DOHH2 (cell line): Measurements from ENCODE around the gene ATP6V0E1.

Experiments
- H3F3A ChIP-seq: fragments of 200-600 bp; sonication (generic), shearing (Covaris generic); 2 replicates; pipeline ENCODE4 v1.6.0; 2016; ENCODE audit warnings: antibody characterized with exemption, mild to moderate bottlenecking; ENCODE audit not compliant: control insufficient read depth, insufficient read depth
- H3K27ac ChIP-seq: fragments of 200-600 bp; sonication (generic); 2 replicates; pipeline ENCODE4 v1.5.1; 2014; ENCODE audit warnings: low read depth, mild to moderate bottlenecking, low read length, moderate library complexity
- H3K27me3 ChIP-seq: fragments of 200-600 bp; sonication (generic); 2 replicates; pipeline ENCODE4 v1.6.1; 2014; ENCODE audit warnings: mild to moderate bottlenecking, low read length, mixed read lengths; ENCODE audit not compliant: control insufficient read depth
- H3K36me3 ChIP-seq: fragments of 200-600 bp; sonication (generic); 2 replicates; pipeline ENCODE4 v1.6.1; 2014; ENCODE audit warnings: mild to moderate bottlenecking, low read length, moderate library complexity, mixed read lengths; ENCODE audit not compliant: control insufficient read depth
- H3K4me1 ChIP-seq: fragments of 200-600 bp; sonication (generic); 2 replicates; pipeline ENCODE4 v1.6.1; 2014; ENCODE audit warnings: mild to moderate bottlenecking, low read length, mixed read lengths; ENCODE audit not compliant: control insufficient read depth
- H3K4me2 ChIP-seq: fragments of 200-600 bp; sonication (generic); 2 replicates; pipeline ENCODE4 v1.6.0; 2014; ENCODE audit warnings: mild to moderate bottlenecking, low read length, moderate library complexity
- H3K4me3 ChIP-seq: fragments of 200-600 bp; sonication (generic); 2 replicates; pipeline ENCODE4 v1.5.1; 2014; ENCODE audit warnings: mild to moderate bottlenecking, low read length, mixed read lengths
- H3K79me2 ChIP-seq: fragments of 200-600 bp; sonication (generic); 2 replicates; pipeline ENCODE4 v1.6.1; 2014; ENCODE audit warnings: mild to moderate bottlenecking, low read length, mixed read lengths; ENCODE audit not compliant: control insufficient read depth
- H3K9me2 ChIP-seq: fragments of 200-600 bp; sonication (generic); replicated peaks from 2 replicates; pipeline ENCODE4 v1.6.1; 2014; ENCODE audit warnings: mild to moderate bottlenecking, low read length, mixed read lengths; ENCODE audit not compliant: control insufficient read depth
- H3K9me3 ChIP-seq: fragments of 200-600 bp; sonication (generic); 2 replicates; pipeline ENCODE4 v1.6.1; 2014; ENCODE audit warnings: antibody characterized with exemption, low read length, mixed read lengths; ENCODE audit not compliant: control insufficient read depth, insufficient read depth
- H4K20me1 ChIP-seq: fragments of 200-600 bp; sonication (generic); 2 replicates; pipeline ENCODE4 v1.6.0; 2014; ENCODE audit warnings: low read depth, mild to moderate bottlenecking, antibody characterized with exemption, low read length, moderate library complexity; ENCODE audit not compliant: control insufficient read depth, insufficient read depth
- EZH2phosphoT487 ChIP-seq: fragments of 200-600 bp; sonication (generic); IDR thresholded peaks from 2 replicates; pipeline ENCODE4 v1.6.1; 2017; ENCODE audit warnings: borderline replicate concordance, mild to moderate bottlenecking, antibody characterized with exemption, low read length, moderate library complexity, mixed read lengths
- TF ChIP-seq, protein P1 (sequence below): fragments of 200-600 bp; sonication (generic); IDR thresholded peaks from one replicate; pipeline ENCODE4 v1.5.1; 2014; ENCODE audit warnings: antibody characterized with exemption, mild to moderate bottlenecking, low read depth, low read length; ENCODE audit not compliant: poor library complexity, severe bottlenecking

ATP6V0E1 gene

DNA sequence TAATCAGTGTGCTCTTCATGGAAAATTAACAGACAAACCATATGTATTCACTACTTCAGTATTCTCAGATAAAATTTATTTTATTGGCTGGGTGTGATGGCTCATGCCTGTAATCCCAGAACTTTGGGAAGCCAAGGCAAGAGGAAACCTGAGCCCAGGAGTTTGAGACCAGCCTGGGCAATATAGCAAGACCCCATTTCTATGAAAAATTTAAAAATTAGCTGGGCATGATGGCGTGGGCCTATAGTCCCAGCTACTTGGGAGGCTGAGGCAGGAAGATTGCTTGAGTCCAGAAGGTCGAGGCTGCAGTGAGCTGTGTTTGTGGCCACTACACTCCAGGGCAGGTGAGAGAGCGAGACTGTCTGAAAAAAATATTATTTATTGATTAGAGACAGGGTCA lies 49.2 kb downstream of the ATP6V0E1 start:
- H3K4me3 ChIP-seq, result no peak overlapping the region
- H3K27ac ChIP-seq, result no peak overlapping the region
- no peak overlapping the region for H3K4me2 ChIP-seq
- H3K9me3 ChIP-seq, result no peaks in the 10 kb centered on the region
- H3K9me2 ChIP-seq, result no peaks in the 10 kb centered on the region
- TF ChIP-seq, protein P1, sequence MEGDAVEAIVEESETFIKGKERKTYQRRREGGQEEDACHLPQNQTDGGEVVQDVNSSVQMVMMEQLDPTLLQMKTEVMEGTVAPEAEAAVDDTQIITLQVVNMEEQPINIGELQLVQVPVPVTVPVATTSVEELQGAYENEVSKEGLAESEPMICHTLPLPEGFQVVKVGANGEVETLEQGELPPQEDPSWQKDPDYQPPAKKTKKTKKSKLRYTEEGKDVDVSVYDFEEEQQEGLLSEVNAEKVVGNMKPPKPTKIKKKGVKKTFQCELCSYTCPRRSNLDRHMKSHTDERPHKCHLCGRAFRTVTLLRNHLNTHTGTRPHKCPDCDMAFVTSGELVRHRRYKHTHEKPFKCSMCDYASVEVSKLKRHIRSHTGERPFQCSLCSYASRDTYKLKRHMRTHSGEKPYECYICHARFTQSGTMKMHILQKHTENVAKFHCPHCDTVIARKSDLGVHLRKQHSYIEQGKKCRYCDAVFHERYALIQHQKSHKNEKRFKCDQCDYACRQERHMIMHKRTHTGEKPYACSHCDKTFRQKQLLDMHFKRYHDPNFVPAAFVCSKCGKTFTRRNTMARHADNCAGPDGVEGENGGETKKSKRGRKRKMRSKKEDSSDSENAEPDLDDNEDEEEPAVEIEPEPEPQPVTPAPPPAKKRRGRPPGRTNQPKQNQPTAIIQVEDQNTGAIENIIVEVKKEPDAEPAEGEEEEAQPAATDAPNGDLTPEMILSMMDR, result no peak
- no peak for TF ChIP-seq EZH2phosphoT487
- H3K27me3 ChIP-seq, result no peaks in the 10 kb centered on the region
- H3K79me2 ChIP-seq, result peaks cover 80% of the 10 kb centered on the region
- peaks cover 32% of the 10 kb centered on the region for H3K36me3 ChIP-seq
- H4K20me1 ChIP-seq, result peaks cover 15% of the 10 kb centered on the region; the same call in 1 of the 2 replicates
- peaks cover 24% of the 10 kb centered on the region for H3F3A ChIP-seq
- peaks cover 47% of the 10 kb centered on the region for H3K4me1 ChIP-seq

DNA sequence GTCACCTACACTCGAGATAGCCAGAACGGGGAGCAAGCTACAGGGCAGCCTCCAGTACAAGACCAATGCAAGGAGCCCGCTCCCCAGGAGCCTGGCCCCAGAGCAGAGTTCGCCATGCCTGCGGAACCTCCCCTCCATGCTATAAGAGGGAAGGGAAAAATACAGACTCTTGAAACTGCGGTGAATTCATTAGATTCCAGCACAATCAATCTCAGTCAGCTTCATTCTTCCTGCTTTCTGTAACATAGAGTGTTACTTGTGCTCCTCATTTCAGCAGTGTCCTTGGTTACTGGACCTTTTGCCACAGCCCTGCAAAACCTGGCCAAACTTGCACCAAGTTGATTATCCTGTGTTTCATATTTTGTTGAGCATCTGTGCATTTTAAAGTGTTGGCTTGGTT lies 50.4 kb downstream of the ATP6V0E1 start:
- no peaks in the 10 kb centered on the region for H3K9me2 ChIP-seq
- H4K20me1 ChIP-seq, result peaks cover 8% of the 10 kb centered on the region; the same call in 1 of the 2 replicates
- H3K36me3 ChIP-seq, result peaks cover 27% of the 10 kb centered on the region
- peak overlapping the region; percentile 92 for H3K27ac ChIP-seq
- peaks cover 31% of the 10 kb centered on the region for H3F3A ChIP-seq
- H3K4me3 ChIP-seq, result no peak overlapping the region
- no peaks in the 10 kb centered on the region for H3K27me3 ChIP-seq
- no peak for TF ChIP-seq EZH2phosphoT487
- TF ChIP-seq, protein P1, result no peak
- H3K9me3 ChIP-seq, result no peaks in the 10 kb centered on the region
- peaks cover 68% of the 10 kb centered on the region for H3K79me2 ChIP-seq
- peaks cover 47% of the 10 kb centered on the region for H3K4me1 ChIP-seq
- H3K4me2 ChIP-seq, result peak overlapping the region; percentile 91

DNA sequence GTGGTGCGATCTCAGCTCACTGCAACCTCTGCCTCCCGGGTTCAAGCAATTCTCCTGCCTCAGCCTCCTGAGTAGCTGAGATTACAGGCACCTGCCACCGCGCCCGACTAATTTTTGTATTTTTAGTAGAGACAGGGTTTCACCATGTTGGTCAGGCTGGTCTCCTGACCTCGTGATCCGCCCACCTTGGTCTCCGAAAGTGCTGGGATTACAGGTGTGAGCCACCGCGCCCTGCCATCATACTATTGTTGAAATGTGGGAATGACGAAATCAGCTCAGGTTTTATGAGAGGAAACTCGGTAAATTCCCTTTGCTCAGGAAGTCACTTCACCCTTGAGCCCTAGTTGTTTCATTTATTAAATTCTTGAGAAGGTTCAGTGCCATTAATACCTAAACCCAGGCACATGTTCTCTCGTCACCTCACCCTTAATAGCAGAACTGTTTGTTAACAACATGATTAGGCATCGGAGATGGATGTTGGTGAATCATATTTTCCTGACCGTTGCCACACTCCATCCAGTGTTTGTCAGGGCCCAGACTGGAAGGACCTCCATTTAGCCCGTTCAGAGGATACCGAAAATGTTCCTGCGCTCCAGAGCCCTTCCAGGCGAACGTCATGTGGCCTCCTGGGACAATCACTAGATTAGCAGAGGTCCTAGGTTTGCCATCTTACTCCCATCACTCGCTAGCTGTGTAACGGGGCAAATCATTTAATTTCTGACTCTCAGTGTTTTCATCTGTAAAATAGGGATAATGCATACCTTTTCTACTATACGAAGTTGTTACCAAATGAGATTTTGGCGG lies 52.5 kb downstream of the ATP6V0E1 start:
- Histone ChIP-seq H3F3A (peaks cover 28% of the 10 kb centered on the region), H3K36me3 (peaks cover 23% of the 10 kb centered on the region), H4K20me1 (no peaks in the 10 kb centered on the region), H3K9me2 (no peaks in the 10 kb centered on the region), H3K4me3 (peak overlapping the region; percentile 76), H3K79me2 (peaks cover 49% of the 10 kb centered on the region), H3K4me2 (peak overlapping the region; percentile 91), H3K27me3 (no peaks in the 10 kb centered on the region), H3K9me3 (no peaks in the 10 kb centered on the region), H3K27ac (peak overlapping the region; percentile 92), H3K4me1 (peaks cover 42% of the 10 kb centered on the region)
- no peak for TF ChIP-seq EZH2phosphoT487
- TF ChIP-seq, protein P1, result no peak
